Occipital lobe (tissue), 2 donors: ENCODE results near the gene NARS2. TPM values are rescaled to one million over a fixed set of nuclear protein-coding genes. Genes with fewer than 3 reads are reported as not detected.

Source experiments
- small RNA-seq: library from RNA; depleted of rRNA; stranded (forward); fragments of <200 nt; gene quantifications from one replicate; pipeline ENCODE3, GENCODE V24; 2014
- total RNA-seq: library from RNA; depleted of rRNA; stranded (reverse); fragments of >200 nt; gene quantifications from one replicate; pipeline ENCODE4 v1.2.3, GENCODE V29; 2014

NARS2 gene
- total RNA-seq, 1 donor from 2014 or later, result 33.4 TPM

Small RNA genes within 50 kb of the gene (small RNA-seq; reads per million reads assigned to genes)
- gene RNU6-311P, result not detected

Other genes with a start within 250 kb of the NARS2 start
- 23.1 TPM for gene GAB2, start 157.0 kb downstream of the NARS2 start, total RNA-seq